ENCODE measurements around the gene ZNF197. TPM values are rescaled to one million over a fixed set of nuclear protein-coding genes. Genes with fewer than 3 reads are reported as not detected.
A peak's percentile ranks its signal among the peaks of the same experiment; 100 is the strongest.

The ZNF197 gene
- total RNA-seq, 1 donor from 2014 or later: 32.7 TPM

GRCh38 chr3:44584646-44585501 is 40.0 kb upstream of the ZNF197 start, which contains the start of gene ZNF660:
ZNF660 (plus strand) TSS chr3:44584964; CDS start chr3:44594194, 9,230 bp downstream.
- peaks cover 50% of the 10 kb centered on the region for H3K36me3 Mint-ChIP-seq

GRCh38 chr3:44596621-44597020 is 28.2 kb upstream of the ZNF197 start:
- H3K9me3 Mint-ChIP-seq: peaks cover 36% of the 10 kb centered on the region
- TF ChIP-seq CTCF (conservative IDR thresholded peaks at IDR 0.05): no peak
- H3K4me1 Mint-ChIP-seq (ENCODE audit: unreplicated experiment): no peaks in the 10 kb centered on the region
- peaks cover 85% of the 10 kb centered on the region for H3K36me3 Mint-ChIP-seq
- no peak overlapping the region for H3K27ac Mint-ChIP-seq
- no peaks in the 10 kb centered on the region for H3K27me3 Mint-ChIP-seq
- no peak for DNase-seq (ENCODE audit: extremely low spot score, unreplicated experiment)
- H3K4me3 Mint-ChIP-seq: no peak overlapping the region

More at GRCh38 chr3:44584646-44585501, 40.0 kb upstream of the ZNF197 start, which contains the start of gene ZNF660:
- peaks cover 16% of the 10 kb centered on the region for H3K9me3 Mint-ChIP-seq
- no peaks in the 10 kb centered on the region for H3K27me3 Mint-ChIP-seq
- TF ChIP-seq CTCF (conservative IDR thresholded peaks at IDR 0.05): no peak
- H3K4me3 Mint-ChIP-seq: peak within 1 kb of the TSS; percentile 91
- peak within 1 kb of the TSS; percentile 93 for H3K27ac Mint-ChIP-seq
- H3K4me1 Mint-ChIP-seq (ENCODE audit: unreplicated experiment): peaks cover 21% of the 10 kb centered on the region
- peak; percentile 87 for DNase-seq (ENCODE audit: extremely low spot score, unreplicated experiment)

- H3K36me3 Mint-ChIP-seq: peaks cover 77% of the 10 kb centered on the region
- H3K27ac Mint-ChIP-seq: no peak overlapping the region
- no peak for DNase-seq (ENCODE audit: extremely low spot score, unreplicated experiment)
- no peaks in the 10 kb centered on the region for H3K4me1 Mint-ChIP-seq (ENCODE audit: unreplicated experiment)
- H3K27me3 Mint-ChIP-seq: no peaks in the 10 kb centered on the region
- peaks cover 42% of the 10 kb centered on the region for H3K9me3 Mint-ChIP-seq
- no peak for TF ChIP-seq CTCF (conservative IDR thresholded peaks at IDR 0.05)
- no peak overlapping the region for H3K4me3 Mint-ChIP-seq
These were observed 23.1 kb upstream of the ZNF197 start for GRCh38 chr3:44601749-44602148.

- DNase-seq (ENCODE audit: extremely low spot score, unreplicated experiment): no peak
- H3K9me3 Mint-ChIP-seq: peaks cover 10% of the 10 kb centered on the region
- no peaks in the 10 kb centered on the region for H3K4me1 Mint-ChIP-seq (ENCODE audit: unreplicated experiment)
- H3K36me3 Mint-ChIP-seq: peaks cover 21% of the 10 kb centered on the region
- no peak overlapping the region for H3K4me3 Mint-ChIP-seq
- no peaks in the 10 kb centered on the region for H3K27me3 Mint-ChIP-seq
- H3K27ac Mint-ChIP-seq: no peak overlapping the region
- no peak for TF ChIP-seq CTCF (conservative IDR thresholded peaks at IDR 0.05)
These were observed 12.2 kb upstream of the ZNF197 start for GRCh38 chr3:44612678-44613077.

GRCh38 chr3:44628716-44629115 is 3.9 kb downstream of the ZNF197 start:
- Mint-ChIP-seq H3K4me1 (ENCODE audit: unreplicated experiment) (peaks cover 20% of the 10 kb centered on the region), H3K36me3 (peaks cover 19% of the 10 kb centered on the region), H3K9me3 (no peaks in the 10 kb centered on the region), H3K27ac (no peak overlapping the region), H3K27me3 (no peaks in the 10 kb centered on the region), H3K4me3 (no peak overlapping the region)
- DNase-seq (ENCODE audit: extremely low spot score, unreplicated experiment): no peak
- no peak for TF ChIP-seq CTCF (conservative IDR thresholded peaks at IDR 0.05)
